H1 (cell line): Measurements from ENCODE around the gene PCIF1. TPM values are rescaled to one million over a fixed set of nuclear protein-coding genes. Genes with fewer than 3 reads are reported as not detected.

ENCODE experiments used
- CTCF ChIA-PET: fragments of 300-600 bp; sonication (Branson Sonifier 250); formaldehyde crosslinking; loops from one replicate; lab custom pipeline; 2021; ENCODE audit not compliant: partially characterized antibody; lab: Charles Lee
- POLR2A ChIA-PET: fragments of 300-600 bp; sonication (Branson Sonifier 250); formaldehyde crosslinking; loops from one replicate; lab custom pipeline; 2021; ENCODE audit warnings: inconsistent platforms; ENCODE audit not compliant: partially characterized antibody; lab: Charles Lee
- DNase-seq, 2 experiments: peaks; one replicate each; pipeline versions ENCODE4 v3.0.0 to v3.0.0-alpha.2; 2010 to 2022; ENCODE audit warnings: low spot score in 2 of 2, low read depth in 1 of 2, mixed read lengths in 1 of 2
- FAIRE-seq: peaks from 2 replicates; lab custom pipeline; 2011; peaks lifted over from hg19 to GRCh38; lab: Jason Lieb, UNC
- H2AFZ ChIP-seq: 2 replicates; pipeline ENCODE4 v1.8.1; 2012; ENCODE audit warnings: low read length, inconsistent platforms
- H2AK5ac ChIP-seq: 2 replicates; pipeline ENCODE4 v1.6.1; 2013; ENCODE audit warnings: low read depth, low read length
- H2BK120ac ChIP-seq: replicated peaks from 2 replicates; pipeline ENCODE3; 2013; ENCODE audit warnings: low read depth, low read length, inconsistent platforms
- H2BK12ac ChIP-seq: 2 replicates; pipeline ENCODE4 v1.6.1; 2013; ENCODE audit warnings: low read depth, low read length
- H2BK15ac ChIP-seq: 2 replicates; pipeline ENCODE4 v1.6.1; 2013; ENCODE audit warnings: low read length
- H2BK20ac ChIP-seq: 2 replicates; pipeline ENCODE4 v1.6.1; 2013; ENCODE audit warnings: low read length
- H2BK5ac ChIP-seq: 2 replicates; pipeline ENCODE4 v1.6.1; 2013; ENCODE audit warnings: low read depth, low read length
- H3K14ac ChIP-seq: 2 replicates; pipeline ENCODE4 v1.6.1; 2013; ENCODE audit warnings: inconsistent platforms; ENCODE audit not compliant: insufficient read length
- H3K18ac ChIP-seq: 2 replicates; pipeline ENCODE4 v1.6.1; 2013; ENCODE audit warnings: low read length; ENCODE audit errors: extremely low read depth
- H3K23ac ChIP-seq: 2 replicates; pipeline ENCODE4 v1.6.1; 2013; ENCODE audit warnings: inconsistent platforms; ENCODE audit not compliant: insufficient read length
- H3K23me2 ChIP-seq: 2 replicates; pipeline ENCODE4 v1.6.1; 2013; ENCODE audit warnings: low read depth, low read length
- H3K27ac ChIP-seq: 2 replicates; pipeline ENCODE4 v1.6.1; 2011; ENCODE audit warnings: low read depth, low read length, inconsistent platforms
- H3K27me3 ChIP-seq, 4 experiments: replicated peaks in 1 of 4; 1 replicate in 1 of 4; 2 replicates in 3 of 4; pipeline versions ENCODE4 v1.6.1 to v1.8.1; 2011 to 2013; ENCODE audit warnings: low read length in 3 of 4, mild to moderate bottlenecking in 3 of 4, inconsistent platforms in 2 of 4, mixed read lengths in 2 of 4, moderate library complexity in 1 of 4; ENCODE audit not compliant: control insufficient read depth in 3 of 4, insufficient read depth in 3 of 4; ENCODE audit errors: extremely low read depth in 1 of 4
- H3K36me3 ChIP-seq, 4 experiments: 2 replicates each; pipeline versions ENCODE4 v1.6.1 to v1.8.1; 2011 to 2013; ENCODE audit warnings: mild to moderate bottlenecking in 4 of 4, low read length in 3 of 4, moderate library complexity in 2 of 4, control low read depth in 1 of 4, inconsistent platforms in 1 of 4; ENCODE audit not compliant: insufficient read depth in 4 of 4, control insufficient read depth in 2 of 4
- H3K4ac ChIP-seq: replicated peaks from 2 replicates; pipeline ENCODE3; 2013; ENCODE audit warnings: low read length, low read depth, mixed read lengths, inconsistent platforms; ENCODE audit not compliant: insufficient read length
- H3K4me1 ChIP-seq, 4 experiments: replicated peaks in 1 of 4; 1 replicate in 1 of 4; 2 replicates in 3 of 4; pipeline versions ENCODE4 v1.6.1 to v1.8.1; 2011 to 2013; ENCODE audit warnings: low read length in 3 of 4, inconsistent platforms in 2 of 4, mixed read lengths in 1 of 4; ENCODE audit not compliant: insufficient read depth in 4 of 4, control insufficient read depth in 3 of 4
- H3K4me2 ChIP-seq, 2 experiments: 2 replicates each; pipeline versions ENCODE4 v1.6.1 to v1.8.1; 2011 to 2013; ENCODE audit warnings: low read depth in 2 of 2, low read length in 2 of 2, control low read depth in 1 of 2, inconsistent platforms in 1 of 2, mild to moderate bottlenecking in 1 of 2; ENCODE audit not compliant: insufficient read depth in 1 of 2
- H3K4me3 ChIP-seq, 4 experiments: fragments of 200-600, 300-600 bp in 1 of 4; sonication (generic), shearing (Covaris generic), sonication (Bioruptor Twin) in 1 of 4; 2 replicates each; pipeline versions ENCODE4 v1.5.1 to v1.8.1; 2011 to 2016; ENCODE audit warnings: low read length in 4 of 4, low read depth in 3 of 4, control low read depth in 2 of 4, inconsistent platforms in 2 of 4, mild to moderate bottlenecking in 2 of 4, mixed read lengths in 1 of 4, moderate library complexity in 1 of 4; ENCODE audit not compliant: insufficient read depth in 2 of 4; ENCODE audit errors: extremely low read depth in 1 of 4
- H3K56ac ChIP-seq: replicated peaks from 2 replicates; pipeline ENCODE3; 2013; ENCODE audit warnings: low read depth, mild to moderate bottlenecking, mixed read lengths, low read length, inconsistent platforms; ENCODE audit not compliant: insufficient read length
- H3K79me1 ChIP-seq: 2 replicates; pipeline ENCODE4 v1.6.1; 2013; ENCODE audit warnings: low read depth, low read length, control low read depth
- H3K79me2 ChIP-seq, 2 experiments: 2 replicates each; pipeline versions ENCODE4 v1.6.1 to v1.8.1; 2012 to 2013; ENCODE audit warnings: low read length in 2 of 2, mild to moderate bottlenecking in 2 of 2, inconsistent platforms in 1 of 2; ENCODE audit not compliant: insufficient read depth in 2 of 2, control insufficient read depth in 1 of 2
- H3K9ac ChIP-seq, 4 experiments: replicated peaks in 1 of 4; 1 replicate in 1 of 4; 2 replicates in 3 of 4; pipeline versions ENCODE4 v1.6.1 to v1.8.1; 2011 to 2013; ENCODE audit warnings: low read depth in 3 of 4, low read length in 3 of 4, control low read depth in 2 of 4, mild to moderate bottlenecking in 2 of 4, moderate library complexity in 2 of 4, inconsistent platforms in 1 of 4; ENCODE audit errors: extremely low read depth in 1 of 4
- H3K9me3 ChIP-seq, 2 experiments: 2 replicates each; pipeline versions ENCODE4 v1.6.1 to v1.8.1; 2012 to 2013; ENCODE audit warnings: mild to moderate bottlenecking in 2 of 2, moderate library complexity in 2 of 2, control low read depth in 1 of 2, inconsistent platforms in 1 of 2, low read depth in 1 of 2, low read length in 1 of 2, mixed read lengths in 1 of 2; ENCODE audit not compliant: insufficient read depth in 2 of 2
- H4K20me1 ChIP-seq, 2 experiments: replicated peaks in 1 of 2; 2 replicates each; pipeline versions ENCODE3 to v1.8.1; 2011 to 2013; ENCODE audit warnings: inconsistent platforms in 2 of 2, low read length in 2 of 2, mild to moderate bottlenecking in 1 of 2; ENCODE audit not compliant: insufficient read depth in 2 of 2, control insufficient read depth in 1 of 2
- H4K5ac ChIP-seq: 2 replicates; pipeline ENCODE4 v1.6.1; 2013; ENCODE audit warnings: low read length, low read depth, mixed read lengths, inconsistent platforms; ENCODE audit not compliant: insufficient read length
- H4K8ac ChIP-seq: 2 replicates; pipeline ENCODE4 v1.8.0; 2013; ENCODE audit warnings: mild to moderate bottlenecking, moderate library complexity, low read length, inconsistent platforms; ENCODE audit not compliant: insufficient read depth; ENCODE audit errors: extremely low read depth
- H4K91ac ChIP-seq: replicated peaks from 2 replicates; pipeline ENCODE3; 2013; ENCODE audit warnings: low read length, mixed read lengths, inconsistent platforms; ENCODE audit not compliant: insufficient read length
- BRCA1 ChIP-seq: IDR thresholded peaks from 2 replicates; pipeline ENCODE4 v1.6.1; 2012; ENCODE audit warnings: low read depth, low read length, improper control_type of control experiment
- CEBPB ChIP-seq: IDR thresholded peaks from 2 replicates; pipeline ENCODE4 v1.6.1; 2012; ENCODE audit warnings: low read depth, low read length
- CREB1 ChIP-seq: IDR thresholded peaks from 2 replicates; pipeline ENCODE4 v1.6.1; 2012; ENCODE audit warnings: inconsistent platforms
- GABPA ChIP-seq: IDR thresholded peaks from 2 replicates; pipeline ENCODE4 v1.6.1; 2011; ENCODE audit warnings: mild to moderate bottlenecking, low read length, moderate library complexity, borderline replicate concordance; ENCODE audit not compliant: insufficient read depth
- HDAC6 ChIP-seq: IDR thresholded peaks from one replicate; pipeline ENCODE4 v1.7.1; 2012; ENCODE audit warnings: low read depth, mild to moderate bottlenecking, inconsistent platforms, low read length, moderate library complexity
- PHF8 ChIP-seq: fragments of 200-600 bp; sonication (generic); conservative IDR thresholded peaks from 2 replicates; pipeline ENCODE4 v1.7.1; 2012; ENCODE audit warnings: low read depth, mild to moderate bottlenecking, inconsistent platforms, low read length, moderate library complexity
- RNF2 ChIP-seq: fragments of 200-900, 300-1000 bp; sonication (generic); IDR thresholded peaks from 2 replicates; pipeline ENCODE4 v1.7.1; 2016; ENCODE audit warnings: borderline replicate concordance, low read depth, mild to moderate bottlenecking, antibody characterized with exemption, low read length; ENCODE audit not compliant: poor library complexity, severe bottlenecking; ENCODE audit errors: missing control alignments
- SIRT6 ChIP-seq: IDR thresholded peaks from one replicate; pipeline ENCODE4 v1.7.1; 2012; ENCODE audit warnings: low read length, inconsistent platforms
- SIX5 ChIP-seq: IDR thresholded peaks from 2 replicates; pipeline ENCODE4 v1.6.1; 2011; ENCODE audit warnings: mild to moderate bottlenecking, low read depth, low read length
- SP1 ChIP-seq: IDR thresholded peaks from 2 replicates; pipeline ENCODE4 v1.6.1; 2011; ENCODE audit warnings: low read depth, low read length
- TBP ChIP-seq: IDR thresholded peaks from 2 replicates; pipeline ENCODE4 v1.6.1; 2011; ENCODE audit warnings: low read depth, low read length, improper control_type of control experiment
- TCF12 ChIP-seq: IDR thresholded peaks from 2 replicates; pipeline ENCODE4 v1.6.1; 2011; ENCODE audit warnings: low read depth, mild to moderate bottlenecking, low read length
- ZNF274 ChIP-seq: IDR thresholded peaks from 2 replicates; pipeline ENCODE4 v1.7.0; 2012; ENCODE audit warnings: low read length, borderline replicate concordance; ENCODE audit errors: extremely low read depth
- WGBS, 2 experiments: shearing (Covaris generic) in 1 of 2; methylation state at CpG; one replicate each; pipeline versions ENCODE4 v1.1.6 to v1.1.7; 2013 to 2015; ENCODE audit warnings: low lambda C conversion rate in 2 of 2, mixed read lengths in 2 of 2, inconsistent platforms in 1 of 2, low coverage in 1 of 2, missing lambda C conversion rate in 1 of 2; ENCODE audit not compliant: insufficient replicate concordance in 2 of 2, insufficient coverage in 1 of 2, insufficient read length in 1 of 2; ENCODE audit errors: extremely low coverage in 1 of 2, missing lambda C conversion rate in 1 of 2; 5-methylcytosine and 5-hydroxymethylcytosine counted together
- polyA plus RNA-seq, 7 experiments: library from polyadenylated mRNA; depleted of rRNA in 3 of 7; stranded (reverse) in 5 of 7; unstranded in 2 of 7; fragments of >200 nt in 5 of 7; fragments of 200-250 nt in 2 of 7; gene quantifications; 1 replicate in 5 of 7; 2 replicates in 1 of 7; 4 replicates in 1 of 7; pipeline versions ENCODE4 v1.2.1 to v1.2.3, GENCODE V29; 2011 to 2013; ENCODE audit warnings: missing spikeins in 2 of 7, mixed read lengths in 2 of 7
- total RNA-seq: library from RNA; stranded (reverse); fragmentation: NEBNext Ultra II Directional; extraction: Animal tissue kit (Norgen Biotek cat#: 25700); gene quantifications from 2 replicates; pipeline ENCODE4 v1.2.1, GENCODE V29; 2021

PCIF1 gene
- total and polyA plus RNA-seq, 2 of the 8 experiments (the other 6 are each of a cell fraction or from before 2014, with no cell fraction given) = 30.3 to 30.6 TPM

DNA sequence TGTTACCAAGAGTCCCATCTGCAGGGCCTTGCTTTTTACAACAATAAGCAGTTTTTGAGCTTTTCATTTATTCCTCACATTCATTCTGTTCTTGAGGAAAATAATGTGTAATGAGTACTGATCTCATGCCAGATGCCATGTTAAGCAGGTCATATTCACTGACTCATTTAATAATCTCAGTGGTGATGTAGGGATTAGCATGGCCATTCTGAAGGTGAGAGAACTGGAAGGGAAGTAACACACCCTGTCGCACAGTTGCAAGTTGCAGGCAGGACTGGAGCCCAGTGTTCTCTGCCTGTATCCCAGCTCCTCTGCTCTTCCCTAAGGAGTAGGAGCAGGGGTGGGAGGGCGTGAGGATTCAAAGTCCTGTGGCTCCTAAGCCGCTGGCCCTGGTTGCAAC, 5.6 kb downstream of the PCIF1 start:
- Histone ChIP-seq H4K91ac (no peak overlapping the region), H3K79me2 (peaks cover 0 to 19% of the 10 kb centered on the region in 2 experiments; a peak in 2 of 4 replicates), H3K27ac (no peak overlapping the region), H2BK15ac (no peak overlapping the region), H4K5ac (no peak overlapping the region), H2BK20ac (0 out of 2 replicates have a peak overlapping the region, but pooled peaks have one; percentile 37), H3K18ac (no peak overlapping the region), H3K4me3 (no peak overlapping the region), H4K20me1 (peaks cover 2 to 4% of the 10 kb centered on the region in 2 experiments), H2AFZ (no peak overlapping the region), H2BK120ac (no peak overlapping the region), H2AK5ac (peak overlapping the region; percentile 86; the same call in 1 of the 2 replicates), H2BK5ac (0 out of 2 replicates have a peak overlapping the region, but pooled peaks have one; percentile 90), H3K9me3 (no peaks in the 10 kb centered on the region)
- DNase-seq (no peak), FAIRE-seq (no peak)
- CTCF ChIA-PET = interaction anchor here (0.6 to 2.7 kb wide), 3 partner anchors 9 to 110 kb away, joined by 4 to 13 read pairs (median 11); no protein-coding TSS in a partner anchor
- TF ChIP-seq PHF8 = no peak
- TF ChIP-seq SIRT6 = no peak
- no peak for TF ChIP-seq CEBPB
- no peak for TF ChIP-seq BRCA1
- no peak for TF ChIP-seq TCF12
- TF ChIP-seq SP1 = no peak
- no peak for TF ChIP-seq HDAC6
- TF ChIP-seq ZNF274 = no peak
- no peak for TF ChIP-seq RNF2
- TF ChIP-seq SIX5 = no peak
- TF ChIP-seq GABPA = no peak
- no peak for TF ChIP-seq CREB1
- TF ChIP-seq TBP = no peak
- TF ChIP-seq, all 59 proteins: peak for 0
- H3K79me1 ChIP-seq = no peaks in the 10 kb centered on the region; the same call in 1 of the 2 replicates
- H3K36me3 ChIP-seq = peaks cover 22 to 58% (median 50%) of the 10 kb centered on the region in 4 experiments
- no peaks in the 10 kb centered on the region; a peak in 1 of 7 replicates for H3K27me3 ChIP-seq
- 88% methylated on average over 3 of the region's 3 CpGs; no CpG with 5 or more reads in 1 of the 2 experiments for WGBS, 2 experiments
- H3K4ac ChIP-seq = no peak overlapping the region
- H4K8ac ChIP-seq = no peak overlapping the region; the same call in 1 of the 2 replicates
- H2BK12ac ChIP-seq = peak overlapping the region; percentile 72; the same call in 1 of the 2 replicates
- no peak overlapping the region for H3K14ac ChIP-seq
- POLR2A ChIA-PET = interaction anchor here (0.8 to 18.4 kb wide), 9 partner anchors 9 to 48 kb away, joined by 3 to 283 read pairs (median 8); partner anchors contain the start of genes CTSA, NEURL2 and PLTP
- H3K56ac ChIP-seq = no peak overlapping the region
- H3K4me1 ChIP-seq = peaks cover 0 to 25% (median 9%) of the 10 kb centered on the region in 4 experiments; a peak in 6 of 7 replicates
- H3K23ac ChIP-seq = no peak overlapping the region
- no peak overlapping the region for H3K4me2 ChIP-seq
- no peak overlapping the region for H3K9ac ChIP-seq
- no peaks in the 10 kb centered on the region for H3K23me2 ChIP-seq
